Keratinocyte (primary cell): Measurements from ENCODE around the gene LHFPL2. TPM values are rescaled to one million over a fixed set of nuclear protein-coding genes. Genes with fewer than 3 reads are reported as not detected.
A peak's percentile ranks its signal among the peaks of the same experiment; 100 is the strongest.

Experiments
- DNase-seq: peaks from one replicate; pipeline ENCODE4 v3.0.0-alpha.2; 2011; ENCODE audit warnings: low read depth, missing footprints, low spot score
- FAIRE-seq: peaks from 2 replicates; lab custom pipeline; 2011; peaks lifted over from hg19 to GRCh38; lab: Jason Lieb, UNC
- H2AFZ ChIP-seq: 2 replicates; pipeline ENCODE4 v1.6.0; 2012; ENCODE audit warnings: low read length, control low read depth, inconsistent platforms; ENCODE audit not compliant: control insufficient read depth
- H3K27ac ChIP-seq: 2 replicates; pipeline ENCODE4 v1.5.1; 2011; ENCODE audit warnings: low read length; ENCODE audit not compliant: control insufficient read depth, insufficient read depth
- H3K27me3 ChIP-seq: 3 replicates; pipeline ENCODE4 v1.6.0; 2011; ENCODE audit warnings: low read length; ENCODE audit not compliant: control insufficient read depth, insufficient read depth; ENCODE audit errors: extremely low read depth
- H3K36me3 ChIP-seq, 2 experiments: 2 replicates in 1 of 2; 3 replicates in 1 of 2; pipeline ENCODE4 v1.5.1; 2011; ENCODE audit warnings: low read length in 2 of 2, mild to moderate bottlenecking in 1 of 2; ENCODE audit not compliant: control insufficient read depth in 2 of 2, insufficient read depth in 2 of 2; ENCODE audit errors: extremely low read depth in 1 of 2
- H3K4me1 ChIP-seq: 3 replicates; pipeline ENCODE4 v1.5.1; 2011; ENCODE audit warnings: low read length; ENCODE audit not compliant: control insufficient read depth, insufficient read depth; ENCODE audit errors: extremely low read depth
- H3K4me2 ChIP-seq: 3 replicates; pipeline ENCODE4 v1.6.0; 2011; ENCODE audit warnings: low read depth, low read length; ENCODE audit not compliant: control insufficient read depth, insufficient read depth; ENCODE audit errors: extremely low read depth
- H3K4me3 ChIP-seq, 3 experiments: fragments of 200-600 bp in 1 of 3; sonication (generic) in 1 of 3; 2 replicates in 2 of 3; 3 replicates in 1 of 3; pipeline ENCODE4 v1.5.1; 2011 to 2016; ENCODE audit warnings: low read length in 3 of 3, mild to moderate bottlenecking in 3 of 3, control low read depth in 2 of 3, inconsistent platforms in 1 of 3, low read depth in 1 of 3, mixed read lengths in 1 of 3, mixed run types in 1 of 3, moderate library complexity in 1 of 3; ENCODE audit not compliant: control insufficient read depth in 2 of 3, insufficient read depth in 2 of 3; ENCODE audit errors: extremely low read depth in 1 of 3
- H3K79me2 ChIP-seq: 2 replicates; pipeline ENCODE4 v1.6.0; 2012; ENCODE audit warnings: low read length; ENCODE audit not compliant: control insufficient read depth, insufficient read depth
- H3K9ac ChIP-seq: 3 replicates; pipeline ENCODE4 v1.6.0; 2011; ENCODE audit warnings: low read length; ENCODE audit not compliant: control insufficient read depth, insufficient read depth; ENCODE audit errors: extremely low read depth
- H3K9me1 ChIP-seq: 3 replicates; pipeline ENCODE4 v1.6.0; 2011; ENCODE audit warnings: low read length; ENCODE audit not compliant: control insufficient read depth, insufficient read depth; ENCODE audit errors: extremely low read depth
- H3K9me3 ChIP-seq: 2 replicates; pipeline ENCODE4 v1.5.1; 2012; ENCODE audit warnings: low read depth, low read length; ENCODE audit not compliant: control insufficient read depth
- H4K20me1 ChIP-seq: 3 replicates; pipeline ENCODE4 v1.6.0; 2011; ENCODE audit warnings: low read length; ENCODE audit not compliant: control insufficient read depth, insufficient read depth; ENCODE audit errors: extremely low read depth
- EZH2 ChIP-seq: IDR thresholded peaks from one replicate; pipeline ENCODE4 v1.6.1; 2012; ENCODE audit warnings: inconsistent platforms, mild to moderate bottlenecking, low read length, moderate library complexity
- dilution Hi-C: fragments of 300-500 bp; cut with MboI; formaldehyde crosslinking; loops from one replicate; pipeline ENCODE4 v1.7.0; 2020; ENCODE audit warnings: low sequenced_read_pairs; ENCODE audit not compliant: extremely low pct_ligation_motif_present
- polyA plus RNA-seq, 5 experiments: library from polyadenylated mRNA; depleted of rRNA in 3 of 5; stranded (reverse) in 3 of 5; stranded (forward) in 1 of 5; unstranded in 1 of 5; fragments of >200 nt; gene quantifications; 1 replicate in 1 of 5; 2 replicates in 3 of 5; 3 replicates in 1 of 5; pipeline versions ENCODE4 v1.2.1 to v1.2.3, GENCODE V29; 2011 to 2012; ENCODE audit warnings: missing spikeins in 2 of 5, low read depth in 1 of 5, low replicate concordance in 1 of 5
- TF ChIP-seq, protein P1 (sequence below), 3 experiments: IDR thresholded peaks in 1 of 3; conservative IDR thresholded peaks in 1 of 3; optimal IDR thresholded peaks in 1 of 3; 2 replicates in 2 of 3; 3 replicates in 1 of 3; pipeline versions ENCODE3 to v1.5.1; 2011; ENCODE audit warnings: low read length in 3 of 3, mild to moderate bottlenecking in 3 of 3, moderate library complexity in 2 of 3, control low read depth in 1 of 3, inconsistent platforms in 1 of 3; ENCODE audit not compliant: insufficient read depth in 2 of 3; ENCODE audit errors: extremely low read depth in 1 of 3

Gene LHFPL2
- polyA plus RNA-seq, 1 donor (not counting 4 experiments of a cell fraction or from before 2014, with no cell fraction given): 11.4 TPM

DNA sequence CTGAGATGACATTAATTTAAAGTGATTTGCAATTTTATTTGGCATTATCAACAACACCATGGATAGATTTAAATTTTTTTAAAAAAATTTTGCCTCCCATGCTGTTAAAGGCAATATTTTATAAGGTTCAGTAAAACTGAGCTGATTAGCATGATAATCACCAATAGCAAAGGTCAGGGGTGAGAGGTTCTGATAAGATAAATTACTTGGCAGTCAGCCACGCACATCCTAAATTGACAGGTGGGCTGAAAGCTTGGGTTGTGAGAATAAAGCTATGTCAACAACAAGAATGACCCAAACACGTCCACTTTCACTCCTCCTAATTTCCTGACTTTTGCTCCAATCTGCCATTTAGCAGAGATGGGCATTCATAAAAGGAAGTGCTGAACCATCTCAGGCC lies 127.1 kb downstream of the LHFPL2 start:
- DNase-seq: no peak
- Histone ChIP-seq H3K36me3 (peaks cover 0 to 2% of the 10 kb centered on the region in 2 experiments), H3K9me3 (no peaks in the 10 kb centered on the region), H3K9ac (no peak overlapping the region), H4K20me1 (no peaks in the 10 kb centered on the region), H2AFZ (no peak overlapping the region), H3K79me2 (no peaks in the 10 kb centered on the region), H3K9me1 (no peaks in the 10 kb centered on the region), H3K27ac (no peak overlapping the region), H3K4me2 (no peak overlapping the region), H3K4me3 (no peak overlapping the region), H3K4me1 (peaks cover 25% of the 10 kb centered on the region), H3K27me3 (no peaks in the 10 kb centered on the region)
- FAIRE-seq: no peak
- no peak for TF ChIP-seq EZH2
- TF ChIP-seq, protein P1, sequence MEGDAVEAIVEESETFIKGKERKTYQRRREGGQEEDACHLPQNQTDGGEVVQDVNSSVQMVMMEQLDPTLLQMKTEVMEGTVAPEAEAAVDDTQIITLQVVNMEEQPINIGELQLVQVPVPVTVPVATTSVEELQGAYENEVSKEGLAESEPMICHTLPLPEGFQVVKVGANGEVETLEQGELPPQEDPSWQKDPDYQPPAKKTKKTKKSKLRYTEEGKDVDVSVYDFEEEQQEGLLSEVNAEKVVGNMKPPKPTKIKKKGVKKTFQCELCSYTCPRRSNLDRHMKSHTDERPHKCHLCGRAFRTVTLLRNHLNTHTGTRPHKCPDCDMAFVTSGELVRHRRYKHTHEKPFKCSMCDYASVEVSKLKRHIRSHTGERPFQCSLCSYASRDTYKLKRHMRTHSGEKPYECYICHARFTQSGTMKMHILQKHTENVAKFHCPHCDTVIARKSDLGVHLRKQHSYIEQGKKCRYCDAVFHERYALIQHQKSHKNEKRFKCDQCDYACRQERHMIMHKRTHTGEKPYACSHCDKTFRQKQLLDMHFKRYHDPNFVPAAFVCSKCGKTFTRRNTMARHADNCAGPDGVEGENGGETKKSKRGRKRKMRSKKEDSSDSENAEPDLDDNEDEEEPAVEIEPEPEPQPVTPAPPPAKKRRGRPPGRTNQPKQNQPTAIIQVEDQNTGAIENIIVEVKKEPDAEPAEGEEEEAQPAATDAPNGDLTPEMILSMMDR (optimal IDR thresholded peaks at IDR 0.05 in 1 of 3, IDR thresholded peaks at IDR 0.05 in 1 of 3, conservative IDR thresholded peaks at IDR 0.05 in 1 of 3; ENCODE audit: extremely low read depth in 1 of 3, insufficient read depth in 2 of 3, low read length in 3 of 3): no peak
- dilution Hi-C loops: no loop called here

DNA sequence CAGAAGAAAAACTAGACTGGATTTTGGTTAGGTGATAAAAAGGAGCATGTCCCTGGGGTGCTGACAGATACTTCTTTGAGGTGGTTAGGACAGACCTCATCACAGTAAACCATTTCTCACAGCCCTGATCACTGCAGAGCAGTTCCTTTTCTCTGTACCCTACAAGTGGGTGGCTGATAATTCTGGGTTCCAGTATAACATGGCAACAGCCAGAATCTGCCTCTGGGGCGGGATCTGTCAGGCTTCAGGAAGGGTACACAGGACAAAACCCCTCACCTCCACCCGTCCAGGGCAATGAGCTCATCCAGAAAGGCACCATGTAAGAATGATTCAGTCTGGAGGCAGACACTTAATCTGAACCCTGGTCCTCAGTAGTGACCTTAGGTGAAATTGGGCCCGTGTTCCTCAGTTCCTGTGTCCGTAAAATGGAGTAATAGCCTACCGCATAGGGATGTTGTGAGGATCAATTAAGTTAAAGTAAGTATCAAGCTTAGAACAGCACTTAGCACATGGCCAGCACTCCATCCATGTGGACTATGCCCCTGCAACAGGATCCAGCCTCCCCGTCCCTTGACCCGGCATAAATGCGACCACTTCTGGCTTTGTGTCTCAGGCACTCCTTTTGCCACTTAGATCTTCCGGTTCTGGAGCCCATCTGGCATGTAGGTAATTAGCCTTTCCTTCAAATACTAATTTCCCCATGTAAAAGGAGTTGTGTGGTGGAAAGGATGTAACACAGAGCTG lies 129.2 kb downstream of the LHFPL2 start:
- peaks cover 17% of the 10 kb centered on the region for H3K4me1 ChIP-seq
- FAIRE-seq (no peak), DNase-seq (no peak)
- H3K4me3 ChIP-seq: no peak overlapping the region
- peaks cover 0 to 2% of the 10 kb centered on the region in 2 experiments for H3K36me3 ChIP-seq
- no peaks in the 10 kb centered on the region for H3K9me1 ChIP-seq
- H3K9me3 ChIP-seq: no peaks in the 10 kb centered on the region
- H3K27me3 ChIP-seq: no peaks in the 10 kb centered on the region
- no peak for TF ChIP-seq EZH2
- TF ChIP-seq, protein P1 (optimal IDR thresholded peaks at IDR 0.05 in 1 of 3, IDR thresholded peaks at IDR 0.05 in 1 of 3, conservative IDR thresholded peaks at IDR 0.05 in 1 of 3; ENCODE audit: extremely low read depth in 1 of 3, insufficient read depth in 2 of 3, low read length in 3 of 3): no peak
- H3K27ac ChIP-seq: peak overlapping the region; percentile 77
- no peak overlapping the region for H2AFZ ChIP-seq
- no peaks in the 10 kb centered on the region for H4K20me1 ChIP-seq
- H3K79me2 ChIP-seq: no peaks in the 10 kb centered on the region
- H3K4me2 ChIP-seq: no peak overlapping the region
- dilution Hi-C loops: no loop called here
- H3K9ac ChIP-seq: peak overlapping the region; percentile 52
